HL-60 (cell line): Measurements from ENCODE around the gene AHDC1.

Source experiments
- DNase-seq, 2 experiments: peaks; one replicate each; pipeline ENCODE4 v3.0.0-alpha.2; 2010 to 2020; ENCODE audit warnings: low read depth in 1 of 2, low spot score in 1 of 2
- H3K27ac ChIP-seq: fragments of 250-450 bp; sonication (Bioruptor Pico); replicated peaks from 2 replicates; pipeline ENCODE4 v1.5.1; 2020; ENCODE audit warnings: mild to moderate bottlenecking, moderate library complexity
- H3K27me3 ChIP-seq: fragments of 250-450 bp; sonication (Bioruptor Pico); 2 replicates; pipeline ENCODE4 v1.5.1; 2021; ENCODE audit warnings: mild to moderate bottlenecking, moderate library complexity; ENCODE audit not compliant: insufficient read depth, poor library complexity, severe bottlenecking
- H3K4me3 ChIP-seq: replicated peaks from 2 replicates; pipeline ENCODE4 v1.5.1; 2011; ENCODE audit warnings: mild to moderate bottlenecking, control low read depth, low read length; ENCODE audit not compliant: insufficient read depth
- GABPA ChIP-seq: IDR thresholded peaks from 2 replicates; pipeline ENCODE4 v1.6.1; 2012; ENCODE audit warnings: low read depth
- POLR2AphosphoS5 ChIP-seq: IDR thresholded peaks from 2 replicates; pipeline ENCODE4 v1.6.1; 2012; ENCODE audit warnings: low read depth
- REST ChIP-seq: IDR thresholded peaks from 2 replicates; pipeline ENCODE4 v1.6.1; 2012; ENCODE audit warnings: low read depth; ENCODE audit not compliant: insufficient replicate concordance
- SPI1 ChIP-seq: IDR thresholded peaks from 2 replicates; pipeline ENCODE4 v1.6.1; 2012; ENCODE audit warnings: low read depth, mild to moderate bottlenecking, borderline replicate concordance
- TF ChIP-seq, protein P1 (sequence below): IDR thresholded peaks from one replicate; pipeline ENCODE4 v1.5.1; 2011; ENCODE audit warnings: low read length, control low read depth, inconsistent platforms; ENCODE audit not compliant: insufficient read depth

Gene AHDC1

DNA sequence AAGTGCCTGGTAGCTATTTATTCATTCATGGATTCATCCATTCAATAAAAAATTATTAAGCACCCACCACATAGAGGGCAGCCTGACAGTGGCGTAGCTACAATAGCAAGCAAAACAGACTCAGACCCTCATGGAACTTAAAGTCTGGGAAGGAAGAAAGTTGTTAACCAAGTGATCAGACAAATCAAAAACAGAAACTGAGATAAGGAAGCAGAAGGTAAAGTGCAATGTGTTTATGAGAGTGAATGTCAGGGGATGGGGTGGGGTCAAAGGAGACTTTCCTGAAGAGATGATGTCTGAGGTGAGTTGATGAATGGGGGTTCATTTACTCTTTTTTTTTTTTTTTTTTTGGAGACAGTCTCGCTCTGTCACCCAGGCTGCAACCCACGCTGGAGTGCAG lies 111.1 kb downstream of the AHDC1 start:
- Histone ChIP-seq H3K27ac (no peak overlapping the region), H3K4me3 (no peak overlapping the region), H3K27me3 (no peaks in the 10 kb centered on the region)
- no peak for DNase-seq
- no peak for TF ChIP-seq GABPA

- H3K27ac ChIP-seq = no peak overlapping the region
- DNase-seq = no peak
- H3K27me3 ChIP-seq = no peaks in the 10 kb centered on the region
- H3K4me3 ChIP-seq = no peak overlapping the region
- TF ChIP-seq, protein P1, sequence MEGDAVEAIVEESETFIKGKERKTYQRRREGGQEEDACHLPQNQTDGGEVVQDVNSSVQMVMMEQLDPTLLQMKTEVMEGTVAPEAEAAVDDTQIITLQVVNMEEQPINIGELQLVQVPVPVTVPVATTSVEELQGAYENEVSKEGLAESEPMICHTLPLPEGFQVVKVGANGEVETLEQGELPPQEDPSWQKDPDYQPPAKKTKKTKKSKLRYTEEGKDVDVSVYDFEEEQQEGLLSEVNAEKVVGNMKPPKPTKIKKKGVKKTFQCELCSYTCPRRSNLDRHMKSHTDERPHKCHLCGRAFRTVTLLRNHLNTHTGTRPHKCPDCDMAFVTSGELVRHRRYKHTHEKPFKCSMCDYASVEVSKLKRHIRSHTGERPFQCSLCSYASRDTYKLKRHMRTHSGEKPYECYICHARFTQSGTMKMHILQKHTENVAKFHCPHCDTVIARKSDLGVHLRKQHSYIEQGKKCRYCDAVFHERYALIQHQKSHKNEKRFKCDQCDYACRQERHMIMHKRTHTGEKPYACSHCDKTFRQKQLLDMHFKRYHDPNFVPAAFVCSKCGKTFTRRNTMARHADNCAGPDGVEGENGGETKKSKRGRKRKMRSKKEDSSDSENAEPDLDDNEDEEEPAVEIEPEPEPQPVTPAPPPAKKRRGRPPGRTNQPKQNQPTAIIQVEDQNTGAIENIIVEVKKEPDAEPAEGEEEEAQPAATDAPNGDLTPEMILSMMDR = no peak
- TF ChIP-seq SPI1 = no peak
- TF ChIP-seq REST = no peak
- TF ChIP-seq POLR2AphosphoS5 = no peak
- TF ChIP-seq GABPA = no peak
These were observed 111.9 kb downstream of the AHDC1 start for GRCh38 chr1:27491748-27492700.

- H3K27me3 ChIP-seq = no peaks in the 10 kb centered on the region
- H3K4me3 ChIP-seq = peak within 1 kb of the TSS; percentile 84
- DNase-seq = peak; percentile 97 to 98
- TF ChIP-seq SPI1 (peak; percentile 69; the same call in 1 of the 2 replicates), REST (peak; percentile 77), POLR2AphosphoS5 (peak; percentile 69), GABPA (no peak)
- TF ChIP-seq, protein P1 = no peak
- peak within 1 kb of the TSS; percentile 99 for H3K27ac ChIP-seq
These were observed 113.8 kb downstream of the AHDC1 start, which contains the start of gene WASF2 for GRCh38 chr1:27489973-27490741. Gene WASF2, minus strand, starts transcription at chr1:27490167. Its CDS starts 61,277 bp downstream, at chr1:27428890.

DNA sequence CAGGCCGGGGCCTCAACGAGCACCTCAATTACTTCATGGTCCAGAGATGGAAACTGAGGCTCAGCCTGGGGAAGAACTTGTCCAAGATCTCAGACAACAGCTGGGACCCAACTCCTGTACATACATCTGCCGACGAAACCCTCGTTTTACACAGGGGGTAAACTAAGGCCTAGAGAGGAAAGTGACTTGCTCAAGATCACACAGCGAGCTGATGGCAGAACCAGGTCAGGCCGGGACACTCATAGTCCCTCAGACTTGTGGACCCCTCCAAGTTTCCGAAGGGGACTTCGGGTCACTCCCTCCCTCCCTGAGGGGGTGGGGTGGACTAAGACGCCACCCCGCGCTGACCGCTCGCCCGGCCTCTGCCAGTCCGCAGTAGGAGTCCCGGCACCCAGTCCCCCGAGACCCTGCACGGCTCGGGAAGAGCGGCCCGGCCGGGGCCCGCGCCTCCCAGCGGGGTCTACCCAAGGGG lies 114.4 kb downstream of the AHDC1 start:
- no peak for TF ChIP-seq POLR2AphosphoS5
- peak overlapping the region; percentile 84 for H3K4me3 ChIP-seq
- H3K27me3 ChIP-seq = no peaks in the 10 kb centered on the region
- peak overlapping the region; percentile 99 for H3K27ac ChIP-seq
- no peak for DNase-seq
